Natural killer cell treated with Interleukin-12 subunit alpha and Interleukin-12 subunit beta and Interleukin-15 and Interleukin-18, amount 100 ng/mL, for 72 hours (primary cell): ENCODE data around the gene GRIK4. TPM values are rescaled to one million over a fixed set of nuclear protein-coding genes. Genes with fewer than 3 reads are reported as not detected.

Experiments used
- ATAC-seq, 2 donors: fragments of 150-1000 bp; cut with Tn5 transposase in 1 of 2; sonication (Bioruptor Pico), chemical (Tn5 transposase) in 1 of 2; 2 replicates each; pipeline ENCODE4 v1.10.0; 2021
- DNase-seq: peaks from one replicate; pipeline ENCODE4 v3.0.0; 2022; ENCODE audit warnings: low spot score
- H3K27ac Mint-ChIP-seq, 2 donors: 1 replicate in 1 of 2; 2 replicates in 1 of 2; pipeline ENCODE4 v1.8.0; 2022; ENCODE audit warnings: mixed read lengths in 2 of 2, mild to moderate bottlenecking in 1 of 2, moderate library complexity in 1 of 2
- H3K27me3 Mint-ChIP-seq, 2 donors: 1 replicate in 1 of 2; 2 replicates in 1 of 2; pipeline ENCODE4 v1.8.0; 2022; ENCODE audit warnings: mixed read lengths in 2 of 2
- H3K36me3 Mint-ChIP-seq: one replicate; pipeline ENCODE4 v1.8.0; 2022; ENCODE audit warnings: mixed read lengths
- H3K4me1 Mint-ChIP-seq, 2 donors: 1 replicate in 1 of 2; 2 replicates in 1 of 2; pipeline ENCODE4 v1.8.0; 2022; ENCODE audit warnings: low read depth in 2 of 2, mixed read lengths in 2 of 2, mild to moderate bottlenecking in 1 of 2
- H3K4me3 Mint-ChIP-seq: one replicate; pipeline ENCODE4 v1.8.0; 2022; ENCODE audit warnings: mixed read lengths
- H3K9me3 Mint-ChIP-seq: 2 replicates; pipeline ENCODE4 v1.8.0; 2022; ENCODE audit warnings: mixed read lengths
- total RNA-seq, 2 donors: library from RNA; stranded (reverse); gene quantifications; one replicate each; pipeline ENCODE4 v1.2.3, GENCODE V29; 2022

The GRIK4 gene
- total RNA-seq, 2 donors from 2014 or later = 1.4 to 1.8 TPM

- peaks cover 4% of the 10 kb centered on the region for H3K9me3 Mint-ChIP-seq
- DNase-seq = no peak
- H3K4me3 Mint-ChIP-seq = no peak overlapping the region
- no peak overlapping the region for H3K27ac Mint-ChIP-seq
- no peak for ATAC-seq
- peaks cover 8 to 13% of the 10 kb centered on the region in 2 donors for H3K4me1 Mint-ChIP-seq
- H3K36me3 Mint-ChIP-seq = peaks cover 22% of the 10 kb centered on the region
- H3K27me3 Mint-ChIP-seq = peaks cover 15% of the 10 kb centered on the region in 2 donors
Measured at GRCh38 chr11:120768949-120769348, 257.4 kb downstream of the GRIK4 start.

GRCh38 chr11:120769906-120770305, 258.4 kb downstream of the GRIK4 start:
- Mint-ChIP-seq H3K27me3 (peaks cover 13 to 15% of the 10 kb centered on the region in 2 donors), H3K36me3 (peaks cover 19% of the 10 kb centered on the region), H3K27ac (no peak overlapping the region), H3K4me1 (peaks cover 14 to 16% of the 10 kb centered on the region in 2 donors), H3K9me3 (peaks cover 4% of the 10 kb centered on the region), H3K4me3 (no peak overlapping the region)
- no peak for ATAC-seq
- DNase-seq = no peak

- Mint-ChIP-seq H3K27me3 (peaks cover 10 to 15% of the 10 kb centered on the region in 2 donors), H3K4me1 (peaks cover 13 to 16% of the 10 kb centered on the region in 2 donors), H3K9me3 (peaks cover 4% of the 10 kb centered on the region), H3K27ac (no peak overlapping the region), H3K36me3 (peaks cover 15% of the 10 kb centered on the region), H3K4me3 (no peak overlapping the region)
- DNase-seq = no peak
- no peak for ATAC-seq
Measured at GRCh38 chr11:120771551-120772060, 260.1 kb downstream of the GRIK4 start.

- DNase-seq (no peak), ATAC-seq (peak in 1 of 2 donors; percentile 23)
- Mint-ChIP-seq H3K9me3 (no peaks in the 10 kb centered on the region), H3K36me3 (peaks cover 1% of the 10 kb centered on the region), H3K4me3 (peak overlapping the region; percentile 11), H3K27me3 (peaks cover 6 to 7% of the 10 kb centered on the region in 2 donors), H3K27ac (peak overlapping the region in 1 of 2 donors; percentile 1), H3K4me1 (peaks cover 11 to 12% of the 10 kb centered on the region in 2 donors)
Measured at GRCh38 chr11:120773501-120774031, 262.0 kb downstream of the GRIK4 start.

- Mint-ChIP-seq H3K27ac (peak overlapping the region in 1 of 2 donors; percentile 1), H3K36me3 (no peaks in the 10 kb centered on the region), H3K4me3 (peak overlapping the region; percentile 11), H3K4me1 (peaks cover 11 to 12% of the 10 kb centered on the region in 2 donors), H3K27me3 (peaks cover 6 to 7% of the 10 kb centered on the region in 2 donors), H3K9me3 (no peaks in the 10 kb centered on the region)
- ATAC-seq = peak; percentile 24 to 56
- DNase-seq = no peak
Measured at GRCh38 chr11:120774591-120775386, 263.2 kb downstream of the GRIK4 start.

GRCh38 chr11:120775986-120776951, 264.7 kb downstream of the GRIK4 start:
- Mint-ChIP-seq H3K36me3 (no peaks in the 10 kb centered on the region), H3K27me3 (peaks cover 6 to 7% of the 10 kb centered on the region in 2 donors), H3K4me3 (no peak overlapping the region), H3K4me1 (peaks cover 11 to 12% of the 10 kb centered on the region in 2 donors), H3K9me3 (no peaks in the 10 kb centered on the region), H3K27ac (no peak overlapping the region)
- no peak for DNase-seq
- no peak for ATAC-seq

- no peak overlapping the region for H3K4me3 Mint-ChIP-seq
- H3K27me3 Mint-ChIP-seq = peaks cover 0 to 6% of the 10 kb centered on the region in 2 donors
Measured at GRCh38 chr11:120778685-120779490, 267.3 kb downstream of the GRIK4 start.

GRCh38 chr11:120780239-120780638, 268.7 kb downstream of the GRIK4 start:
- H3K4me3 Mint-ChIP-seq = no peak overlapping the region
- no peak for ATAC-seq

More at GRCh38 chr11:120778685-120779490, 267.3 kb downstream of the GRIK4 start:
- Mint-ChIP-seq H3K9me3 (no peaks in the 10 kb centered on the region), H3K4me1 (peaks cover 4 to 7% of the 10 kb centered on the region in 2 donors), H3K36me3 (no peaks in the 10 kb centered on the region), H3K27ac (no peak overlapping the region)
- ATAC-seq = no peak
- DNase-seq = no peak

GRCh38 chr11:120781486-120782120, 270.1 kb downstream of the GRIK4 start:
- Mint-ChIP-seq H3K27ac (no peak overlapping the region), H3K9me3 (no peaks in the 10 kb centered on the region), H3K4me3 (no peak overlapping the region), H3K27me3 (peaks cover 9 to 15% of the 10 kb centered on the region in 2 donors), H3K36me3 (no peaks in the 10 kb centered on the region), H3K4me1 (peaks cover 0 to 7% of the 10 kb centered on the region in 2 donors)
- DNase-seq = no peak
- no peak for ATAC-seq

More at GRCh38 chr11:120780239-120780638, 268.7 kb downstream of the GRIK4 start:
- no peak for DNase-seq
- no peak overlapping the region for H3K27ac Mint-ChIP-seq
- H3K27me3 Mint-ChIP-seq = peaks cover 0 to 6% of the 10 kb centered on the region in 2 donors
- no peaks in the 10 kb centered on the region for H3K9me3 Mint-ChIP-seq
- H3K4me1 Mint-ChIP-seq = no peaks in the 10 kb centered on the region
- H3K36me3 Mint-ChIP-seq = no peaks in the 10 kb centered on the region

GRCh38 chr11:120784566-120785251, 273.2 kb downstream of the GRIK4 start:
- no peak overlapping the region for H3K27ac Mint-ChIP-seq
- no peaks in the 10 kb centered on the region for H3K36me3 Mint-ChIP-seq
- ATAC-seq (no peak), DNase-seq (no peak)
- no peak overlapping the region for H3K4me3 Mint-ChIP-seq
- H3K9me3 Mint-ChIP-seq = no peaks in the 10 kb centered on the region
- peaks cover 0 to 7% of the 10 kb centered on the region in 2 donors for H3K4me1 Mint-ChIP-seq
- peaks cover 11 to 16% of the 10 kb centered on the region in 2 donors for H3K27me3 Mint-ChIP-seq

- no peak for DNase-seq
- Mint-ChIP-seq H3K27me3 (peaks cover 11 to 16% of the 10 kb centered on the region in 2 donors), H3K36me3 (no peaks in the 10 kb centered on the region), H3K9me3 (no peaks in the 10 kb centered on the region), H3K4me1 (peaks cover 0 to 7% of the 10 kb centered on the region in 2 donors), H3K4me3 (no peak overlapping the region), H3K27ac (no peak overlapping the region)
- no peak for ATAC-seq
Measured at GRCh38 chr11:120785576-120785975, 274.0 kb downstream of the GRIK4 start.
